Natural killer cell (primary cell): ENCODE data around the gene SELENOF. TPM values are rescaled to one million over a fixed set of nuclear protein-coding genes. Genes with fewer than 3 reads are reported as not detected.
"Not testable (repeated sequence)": the region's sequence is repeated elsewhere in the genome, so short reads cannot be mapped to it uniquely, and the experiment has no call there.

ENCODE experiments used
- ATAC-seq, 3 donors: fragments of 150-1000 bp in 2 of 3; fragments of 200-7000 bp in 1 of 3; cut with Tn5 transposase; 1 replicate in 1 of 3; 2 replicates in 2 of 3; pipeline ENCODE4 v1.10.0; 2021; ENCODE audit warnings: mild to moderate bottlenecking in 2 of 3, moderate library complexity in 2 of 3
- DNase-seq, 2 donors: peaks; one replicate each; pipeline versions ENCODE4 v3.0.0 to v3.0.0-alpha.2; 2013 to 2021; ENCODE audit warnings: mixed read lengths in 1 of 2
- H3K27ac ChIP-seq: one replicate; pipeline ENCODE4 v1.5.1; 2013; ENCODE audit warnings: mild to moderate bottlenecking, low read length
- H3K27me3 ChIP-seq: one replicate; pipeline ENCODE4 v1.6.1; 2013; ENCODE audit warnings: low read length; ENCODE audit not compliant: control insufficient read depth, insufficient read depth
- H3K36me3 ChIP-seq: one replicate; pipeline ENCODE4 v1.6.1; 2013; ENCODE audit warnings: low read length; ENCODE audit not compliant: control insufficient read depth, insufficient read depth
- H3K4me1 ChIP-seq: one replicate; pipeline ENCODE4 v1.6.1; 2013; ENCODE audit warnings: low read length; ENCODE audit not compliant: control insufficient read depth, insufficient read depth
- H3K4me3 ChIP-seq: one replicate; pipeline ENCODE4 v1.5.1; 2013; ENCODE audit warnings: low read length
- H3K9me3 ChIP-seq: one replicate; pipeline ENCODE4 v1.6.1; 2013; ENCODE audit warnings: low read length; ENCODE audit not compliant: control insufficient read depth, insufficient read depth
- H3K27ac Mint-ChIP-seq, 2 donors: one replicate each; pipeline ENCODE4 v1.8.0; 2022; ENCODE audit warnings: mild to moderate bottlenecking in 2 of 2, mixed read lengths in 2 of 2, moderate library complexity in 1 of 2
- H3K27me3 Mint-ChIP-seq, 2 donors: one replicate each; pipeline ENCODE4 v1.8.0; 2022; ENCODE audit warnings: low read depth in 2 of 2, mixed read lengths in 2 of 2
- H3K36me3 Mint-ChIP-seq: one replicate; pipeline ENCODE4 v1.8.0; 2022; ENCODE audit warnings: mixed read lengths
- H3K4me1 Mint-ChIP-seq, 2 donors: one replicate each; pipeline ENCODE4 v1.8.0; 2022; ENCODE audit warnings: mixed read lengths in 2 of 2
- H3K4me3 Mint-ChIP-seq: one replicate; pipeline ENCODE4 v1.8.0; 2022; ENCODE audit warnings: mild to moderate bottlenecking, moderate library complexity, mixed read lengths
- H3K9me3 Mint-ChIP-seq, 2 donors: one replicate each; pipeline ENCODE4 v1.8.0; 2022; ENCODE audit warnings: mixed read lengths in 2 of 2
- CTCF ChIP-seq: fragments of 200-600 bp; IDR thresholded peaks from one replicate; pipeline ENCODE4 v1.8.0; 2022; ENCODE audit warnings: antibody characterized with exemption
- WGBS: methylation state at CpG from one replicate; pipeline ENCODE4 v1.1.7; 2013; ENCODE audit warnings: missing lambda C conversion rate; ENCODE audit not compliant: insufficient coverage; 5-methylcytosine and 5-hydroxymethylcytosine counted together
- intact Hi-C: fragments of 100-400 bp; cut with micrococcal nuclease; formaldehyde crosslinking; loops from one replicate; pipeline ENCODE4 v1.14.2; 2022
- total RNA-seq, 4 donors: library from RNA; stranded (reverse); fragments of 120-200 nt in 1 of 4; gene quantifications; one replicate each; pipeline versions ENCODE4 v1.2.3 to v1.2.4, GENCODE V29; 2013 to 2022

The SELENOF gene
- total RNA-seq, 3 donors from 2014 or later (not counting 1 experiment from before 2014, with no cell fraction given), result 124 to 163 (median 137) TPM

- no peak for TF ChIP-seq CTCF
- no peak overlapping the region for H3K4me3 Mint-ChIP-seq
- H3K9me3 ChIP-seq, result no peaks in the 10 kb centered on the region
- DNase-seq (no peak), ATAC-seq (no peak)
- no peaks in the 10 kb centered on the region for H3K4me1 ChIP-seq
- H3K36me3 ChIP-seq, result peaks cover 22% of the 10 kb centered on the region
- H3K9me3 Mint-ChIP-seq, result no peaks in the 10 kb centered on the region
- H3K36me3 Mint-ChIP-seq, result no peaks in the 10 kb centered on the region
- peaks cover 25 to 41% of the 10 kb centered on the region in 2 donors for H3K4me1 Mint-ChIP-seq
- H3K27me3 Mint-ChIP-seq, result no peaks in the 10 kb centered on the region
- WGBS, result 72% methylated on average over 2 of the region's 2 CpGs
- H3K27ac Mint-ChIP-seq, result no peak overlapping the region
- intact Hi-C loops, result no loop called here
- no peaks in the 10 kb centered on the region for H3K27me3 ChIP-seq
- no peak overlapping the region for H3K4me3 ChIP-seq
- no peak overlapping the region for H3K27ac ChIP-seq
These were observed 7.5 kb downstream of the SELENOF start for GRCh38 chr1:86906419-86906818.

GRCh38 chr1:86905875-86906274 lies 8.1 kb downstream of the SELENOF start:
- no peaks in the 10 kb centered on the region for H3K4me1 ChIP-seq
- WGBS, result no CpG with 5 or more reads among the region's 1 CpG
- Mint-ChIP-seq H3K27me3 (no peaks in the 10 kb centered on the region), H3K4me3 (no peak overlapping the region), H3K36me3 (no peaks in the 10 kb centered on the region), H3K9me3 (no peaks in the 10 kb centered on the region), H3K27ac (no peak overlapping the region), H3K4me1 (peaks cover 25 to 35% of the 10 kb centered on the region in 2 donors)
- no peak for TF ChIP-seq CTCF
- ATAC-seq (no peak), DNase-seq (no peak)
- intact Hi-C loops, result no loop called here
- no peak overlapping the region for H3K27ac ChIP-seq
- no peak overlapping the region for H3K4me3 ChIP-seq
- peaks cover 27% of the 10 kb centered on the region for H3K36me3 ChIP-seq
- H3K27me3 ChIP-seq, result no peaks in the 10 kb centered on the region
- no peaks in the 10 kb centered on the region for H3K9me3 ChIP-seq

GRCh38 chr1:86899401-86899800 lies 14.5 kb downstream of the SELENOF start:
- DNase-seq, H3K4me3 ChIP-seq, ATAC-seq, H3K36me3 Mint-ChIP-seq, H3K27ac ChIP-seq, H3K9me3 Mint-ChIP-seq, intact Hi-C loops, H3K27me3 ChIP-seq, H3K4me1 ChIP-seq, H3K27me3 Mint-ChIP-seq, H3K9me3 ChIP-seq, H3K27ac Mint-ChIP-seq, H3K4me3 Mint-ChIP-seq: not testable (repeated sequence)
- peaks cover 28% of the 10 kb centered on the region for H3K36me3 ChIP-seq
- WGBS, result 100% methylated on average over 1 of the region's 33 CpGs
- peaks cover 23 to 35% of the 10 kb centered on the region in 2 donors for H3K4me1 Mint-ChIP-seq

DNA sequence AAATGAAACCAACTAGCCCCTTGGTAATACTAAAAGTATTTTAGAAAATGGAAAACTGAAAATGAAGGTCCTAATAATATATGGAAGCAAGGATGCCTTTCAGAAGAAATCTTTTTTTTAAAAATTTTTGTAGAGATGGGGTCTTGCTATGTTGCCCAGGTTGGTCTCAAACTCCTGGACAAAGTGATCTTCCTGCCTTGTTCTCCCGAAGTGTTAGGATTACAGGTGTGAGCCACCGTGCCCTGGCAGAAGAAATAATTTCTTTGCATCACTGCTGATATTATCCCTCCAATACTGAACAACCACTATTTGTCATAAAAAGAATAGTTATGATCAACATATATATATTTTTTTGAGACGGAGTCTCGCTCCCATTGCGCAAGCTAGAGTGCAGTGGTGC lies 25.6 kb downstream of the SELENOF start:
- intact Hi-C loops, result no loop called here
- Histone ChIP-seq H3K4me3 (no peak overlapping the region), H3K9me3 (no peaks in the 10 kb centered on the region), H3K27me3 (no peaks in the 10 kb centered on the region), H3K27ac (no peak overlapping the region), H3K4me1 (no peaks in the 10 kb centered on the region), H3K36me3 (peaks cover 2% of the 10 kb centered on the region)
- no peaks in the 10 kb centered on the region for H3K9me3 Mint-ChIP-seq
- no peak for DNase-seq
- H3K4me3 Mint-ChIP-seq, result no peak overlapping the region
- peaks cover 19 to 26% of the 10 kb centered on the region in 2 donors for H3K4me1 Mint-ChIP-seq
- no peaks in the 10 kb centered on the region for H3K36me3 Mint-ChIP-seq
- no peak for TF ChIP-seq CTCF
- WGBS, result 100% methylated on average over 4 of the region's 5 CpGs
- no peak overlapping the region for H3K27ac Mint-ChIP-seq
- ATAC-seq, result no peak
- no peaks in the 10 kb centered on the region for H3K27me3 Mint-ChIP-seq
